ENCODE data around the gene GPC3. TPM values are rescaled to one million over a fixed set of nuclear protein-coding genes. Genes with fewer than 3 reads are reported as not detected.

The GPC3 gene
- total RNA-seq, 4 donors from 2014 or later: 0.82 to 4.9 (median 1.8) TPM

DNA sequence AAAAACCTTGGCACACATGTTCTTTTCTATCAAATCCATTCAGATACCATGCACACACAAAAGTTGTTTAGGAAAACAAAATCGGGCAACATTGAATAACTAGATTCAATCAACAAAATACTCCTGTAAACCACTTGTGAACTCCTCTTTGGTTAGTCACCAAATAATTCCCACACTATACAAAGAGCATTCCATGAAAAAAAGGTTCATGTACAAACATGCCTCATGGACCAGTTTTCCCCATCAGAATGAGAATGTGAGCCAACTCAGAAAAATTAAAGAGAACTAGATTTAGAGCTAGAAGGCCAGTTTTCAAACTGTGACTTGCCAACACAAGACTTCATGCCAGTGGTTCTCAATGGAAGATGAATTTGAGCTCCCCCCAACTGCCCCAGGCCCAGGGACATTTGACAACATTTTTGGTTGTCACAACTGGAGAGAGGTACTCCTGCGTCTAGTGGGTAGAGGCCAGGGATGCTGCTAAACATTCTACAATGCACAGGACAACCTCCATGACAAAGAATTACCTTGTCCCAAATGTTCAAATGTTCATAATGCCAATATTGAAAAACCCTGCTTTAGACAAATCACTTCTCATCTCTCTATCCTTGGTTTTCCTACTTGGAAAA is 55.4 kb downstream of the GPC3 start:
- Histone ChIP-seq H3K4me3 (no peak overlapping the region), H3K9me3 (no peaks in the 10 kb centered on the region), H3K27ac (no peak overlapping the region), H3K36me3 (no peaks in the 10 kb centered on the region), H3K27me3 (no peaks in the 10 kb centered on the region), H3K4me1 (no peaks in the 10 kb centered on the region)
- DNase-seq: no peak
- in situ Hi-C loops (cut with MboI; ENCODE audit: low pct_ligation_motif_present in 1 of 4, low pct_unique_long_range_greater_than_20kb in 1 of 4, low sequenced_read_pairs in 3 of 4): no loop called here
- WGBS, 2 donors (ENCODE audit: low coverage in 1 of 2): 84% methylated on average over 2 of the region's 2 CpGs; no CpG with 5 or more reads in 1 of the 2 donors
- TF ChIP-seq EP300 (IDR thresholded peaks at IDR 0.05; ENCODE audit: low read depth) (no peak), POLR2A (IDR thresholded peaks at IDR 0.05) (no peak), POLR2AphosphoS5 (IDR thresholded peaks at IDR 0.05) (no peak)
- TF ChIP-seq, protein P1, sequence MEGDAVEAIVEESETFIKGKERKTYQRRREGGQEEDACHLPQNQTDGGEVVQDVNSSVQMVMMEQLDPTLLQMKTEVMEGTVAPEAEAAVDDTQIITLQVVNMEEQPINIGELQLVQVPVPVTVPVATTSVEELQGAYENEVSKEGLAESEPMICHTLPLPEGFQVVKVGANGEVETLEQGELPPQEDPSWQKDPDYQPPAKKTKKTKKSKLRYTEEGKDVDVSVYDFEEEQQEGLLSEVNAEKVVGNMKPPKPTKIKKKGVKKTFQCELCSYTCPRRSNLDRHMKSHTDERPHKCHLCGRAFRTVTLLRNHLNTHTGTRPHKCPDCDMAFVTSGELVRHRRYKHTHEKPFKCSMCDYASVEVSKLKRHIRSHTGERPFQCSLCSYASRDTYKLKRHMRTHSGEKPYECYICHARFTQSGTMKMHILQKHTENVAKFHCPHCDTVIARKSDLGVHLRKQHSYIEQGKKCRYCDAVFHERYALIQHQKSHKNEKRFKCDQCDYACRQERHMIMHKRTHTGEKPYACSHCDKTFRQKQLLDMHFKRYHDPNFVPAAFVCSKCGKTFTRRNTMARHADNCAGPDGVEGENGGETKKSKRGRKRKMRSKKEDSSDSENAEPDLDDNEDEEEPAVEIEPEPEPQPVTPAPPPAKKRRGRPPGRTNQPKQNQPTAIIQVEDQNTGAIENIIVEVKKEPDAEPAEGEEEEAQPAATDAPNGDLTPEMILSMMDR (IDR thresholded peaks at IDR 0.05): no peak
- intact Hi-C loops (cut with DNase I; ENCODE audit: low total_unique reads): no loop called here

DNA sequence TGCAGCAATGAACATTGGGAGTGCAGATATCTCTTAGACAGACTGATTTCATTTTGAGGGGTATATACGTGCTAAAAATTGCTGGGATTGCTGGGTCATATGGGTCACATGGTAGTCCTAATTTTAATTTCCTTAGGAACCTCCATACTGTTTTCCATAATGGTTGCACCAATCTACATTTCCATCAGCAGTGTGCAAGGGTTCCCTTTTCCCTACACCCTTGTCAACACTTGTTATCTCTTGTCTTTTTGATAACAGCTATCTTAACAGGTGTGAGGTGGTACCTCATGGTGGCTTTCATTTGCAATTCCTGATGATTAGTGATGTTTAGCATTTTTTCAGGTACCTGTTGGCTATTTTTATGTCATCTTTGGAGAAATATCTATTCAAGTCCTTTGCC is 57.0 kb downstream of the GPC3 start:
- Histone ChIP-seq H3K27me3 (no peaks in the 10 kb centered on the region), H3K4me3 (no peak overlapping the region), H3K27ac (no peak overlapping the region), H3K9me3 (no peaks in the 10 kb centered on the region), H3K4me1 (no peaks in the 10 kb centered on the region), H3K36me3 (no peaks in the 10 kb centered on the region)
- no peak for DNase-seq
- WGBS, 2 donors (ENCODE audit: low coverage in 1 of 2): 93 to 100% methylated on average over 1 of the region's 1 CpG
- in situ Hi-C loops (cut with MboI; ENCODE audit: low pct_ligation_motif_present in 1 of 4, low pct_unique_long_range_greater_than_20kb in 1 of 4, low sequenced_read_pairs in 3 of 4): no loop called here
- TF ChIP-seq EP300 (IDR thresholded peaks at IDR 0.05; ENCODE audit: low read depth) (no peak), POLR2A (IDR thresholded peaks at IDR 0.05) (no peak), POLR2AphosphoS5 (IDR thresholded peaks at IDR 0.05) (no peak)
- intact Hi-C loops (cut with DNase I; ENCODE audit: low total_unique reads): no loop called here

- intact Hi-C loops (cut with DNase I; ENCODE audit: low total_unique reads) (no loop called here), in situ Hi-C loops (cut with MboI; ENCODE audit: low pct_ligation_motif_present in 1 of 4, low pct_unique_long_range_greater_than_20kb in 1 of 4, low sequenced_read_pairs in 3 of 4) (no loop called here)
- Histone ChIP-seq H3K4me1 (no peaks in the 10 kb centered on the region), H3K4me3 (no peak overlapping the region), H3K9me3 (no peaks in the 10 kb centered on the region), H3K36me3 (no peaks in the 10 kb centered on the region), H3K27ac (no peak overlapping the region), H3K27me3 (no peaks in the 10 kb centered on the region)
- DNase-seq: no peak
- TF ChIP-seq POLR2AphosphoS5 (IDR thresholded peaks at IDR 0.05) (no peak), POLR2A (IDR thresholded peaks at IDR 0.05) (no peak)
- WGBS, 2 donors (ENCODE audit: low coverage in 1 of 2): 59% methylated on average over 4 of the region's 4 CpGs; no CpG with 5 or more reads in 1 of the 2 donors
Measured at GRCh38 chrX:133926809-133927208, 58.6 kb downstream of the GPC3 start.

DNA sequence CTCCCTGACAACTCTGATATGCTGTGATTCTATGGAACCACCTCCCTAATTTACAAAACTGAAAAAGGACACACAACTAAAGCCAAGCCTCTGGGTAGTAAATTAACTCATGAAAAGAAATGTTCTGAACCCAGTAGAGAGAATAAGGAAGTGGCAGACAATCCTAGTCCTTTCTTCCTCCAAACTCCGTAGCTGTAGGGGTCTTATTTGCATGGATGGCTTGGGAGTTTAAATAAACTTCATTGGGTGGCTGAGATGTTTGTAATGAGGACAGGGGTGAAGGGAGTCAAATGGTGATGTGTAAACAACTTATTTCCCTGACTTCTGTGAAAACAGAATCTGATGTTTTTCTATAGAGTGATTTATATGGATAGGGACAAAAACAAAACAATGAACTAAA is 59.3 kb downstream of the GPC3 start:
- H3K36me3 ChIP-seq: no peaks in the 10 kb centered on the region
- no peak for DNase-seq
- no peaks in the 10 kb centered on the region for H3K4me1 ChIP-seq
- H3K27me3 ChIP-seq: no peaks in the 10 kb centered on the region
- intact Hi-C loops (cut with DNase I; ENCODE audit: low total_unique reads): no loop called here
- in situ Hi-C loops (cut with MboI; ENCODE audit: low pct_ligation_motif_present in 1 of 4, low pct_unique_long_range_greater_than_20kb in 1 of 4, low sequenced_read_pairs in 3 of 4): no loop called here
- WGBS, 2 donors (ENCODE audit: low coverage in 1 of 2): 50% methylated on average over 1 of the region's 1 CpG; no CpG with 5 or more reads in 1 of the 2 donors
- H3K27ac ChIP-seq: no peak overlapping the region
- TF ChIP-seq POLR2A (IDR thresholded peaks at IDR 0.05) (no peak), POLR2AphosphoS5 (IDR thresholded peaks at IDR 0.05) (no peak), EP300 (IDR thresholded peaks at IDR 0.05; ENCODE audit: low read depth) (no peak)
- TF ChIP-seq, protein P1 (IDR thresholded peaks at IDR 0.05): no peak
- no peaks in the 10 kb centered on the region for H3K9me3 ChIP-seq
- no peak overlapping the region for H3K4me3 ChIP-seq

DNA sequence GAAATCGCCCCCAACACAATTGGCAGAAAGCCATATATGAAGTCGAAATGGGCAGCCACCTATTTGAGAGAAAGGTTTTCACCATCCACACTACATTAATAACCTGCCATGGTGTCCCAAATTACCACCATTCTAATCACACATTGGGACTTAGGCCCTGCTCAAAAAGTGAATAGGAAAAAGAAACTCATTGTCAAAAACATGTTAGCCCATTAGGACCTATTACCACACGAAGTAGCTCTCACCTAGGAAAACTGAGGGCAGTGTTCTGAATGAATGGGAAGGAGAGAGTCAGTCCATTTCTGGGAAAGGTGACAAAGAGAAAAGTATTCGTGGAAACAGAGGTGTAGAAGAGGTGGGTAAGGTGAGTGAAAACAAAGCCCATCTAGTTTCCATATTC is 60.8 kb downstream of the GPC3 start:
- DNase-seq: no peak
- intact Hi-C loops (cut with DNase I; ENCODE audit: low total_unique reads): no loop called here
- Histone ChIP-seq H3K9me3 (no peaks in the 10 kb centered on the region), H3K27ac (no peak overlapping the region), H3K27me3 (no peaks in the 10 kb centered on the region), H3K4me3 (no peak overlapping the region), H3K4me1 (no peaks in the 10 kb centered on the region), H3K36me3 (no peaks in the 10 kb centered on the region)
- TF ChIP-seq EP300 (IDR thresholded peaks at IDR 0.05; ENCODE audit: low read depth) (no peak), POLR2A (IDR thresholded peaks at IDR 0.05) (no peak), POLR2AphosphoS5 (IDR thresholded peaks at IDR 0.05) (no peak)
- TF ChIP-seq, protein P1 (IDR thresholded peaks at IDR 0.05): no peak
- 58% methylated on average over 4 of the region's 4 CpGs; no CpG with 5 or more reads in 1 of the 2 donors for WGBS, 2 donors (ENCODE audit: low coverage in 1 of 2)
- in situ Hi-C loops (cut with MboI; ENCODE audit: low pct_ligation_motif_present in 1 of 4, low pct_unique_long_range_greater_than_20kb in 1 of 4, low sequenced_read_pairs in 3 of 4): no loop called here
